HL-60 (cell line): Measurements from ENCODE around the gene TNIK.

Experiments
- DNase-seq, 2 experiments: peaks; one replicate each; pipeline ENCODE4 v3.0.0-alpha.2; 2010 to 2020; ENCODE audit warnings: low read depth in 1 of 2, low spot score in 1 of 2
- H3K27ac ChIP-seq: fragments of 250-450 bp; sonication (Bioruptor Pico); replicated peaks from 2 replicates; pipeline ENCODE4 v1.5.1; 2020; ENCODE audit warnings: mild to moderate bottlenecking, moderate library complexity
- H3K27me3 ChIP-seq: fragments of 250-450 bp; sonication (Bioruptor Pico); 2 replicates; pipeline ENCODE4 v1.5.1; 2021; ENCODE audit warnings: mild to moderate bottlenecking, moderate library complexity; ENCODE audit not compliant: insufficient read depth, poor library complexity, severe bottlenecking
- H3K4me3 ChIP-seq: replicated peaks from 2 replicates; pipeline ENCODE4 v1.5.1; 2011; ENCODE audit warnings: mild to moderate bottlenecking, control low read depth, low read length; ENCODE audit not compliant: insufficient read depth
- CTCF ChIP-seq: IDR thresholded peaks from one replicate; pipeline ENCODE4 v1.5.1; 2011; ENCODE audit warnings: low read length, control low read depth, inconsistent platforms; ENCODE audit not compliant: insufficient read depth
- GABPA ChIP-seq: IDR thresholded peaks from 2 replicates; pipeline ENCODE4 v1.6.1; 2012; ENCODE audit warnings: low read depth
- POLR2AphosphoS5 ChIP-seq: IDR thresholded peaks from 2 replicates; pipeline ENCODE4 v1.6.1; 2012; ENCODE audit warnings: low read depth
- SPI1 ChIP-seq: IDR thresholded peaks from 2 replicates; pipeline ENCODE4 v1.6.1; 2012; ENCODE audit warnings: low read depth, mild to moderate bottlenecking, borderline replicate concordance
- TF ChIP-seq, protein P1 (sequence below): IDR thresholded peaks from 2 replicates; pipeline ENCODE4 v1.6.1; 2012; ENCODE audit warnings: low read depth; ENCODE audit not compliant: insufficient replicate concordance

The TNIK gene

DNA sequence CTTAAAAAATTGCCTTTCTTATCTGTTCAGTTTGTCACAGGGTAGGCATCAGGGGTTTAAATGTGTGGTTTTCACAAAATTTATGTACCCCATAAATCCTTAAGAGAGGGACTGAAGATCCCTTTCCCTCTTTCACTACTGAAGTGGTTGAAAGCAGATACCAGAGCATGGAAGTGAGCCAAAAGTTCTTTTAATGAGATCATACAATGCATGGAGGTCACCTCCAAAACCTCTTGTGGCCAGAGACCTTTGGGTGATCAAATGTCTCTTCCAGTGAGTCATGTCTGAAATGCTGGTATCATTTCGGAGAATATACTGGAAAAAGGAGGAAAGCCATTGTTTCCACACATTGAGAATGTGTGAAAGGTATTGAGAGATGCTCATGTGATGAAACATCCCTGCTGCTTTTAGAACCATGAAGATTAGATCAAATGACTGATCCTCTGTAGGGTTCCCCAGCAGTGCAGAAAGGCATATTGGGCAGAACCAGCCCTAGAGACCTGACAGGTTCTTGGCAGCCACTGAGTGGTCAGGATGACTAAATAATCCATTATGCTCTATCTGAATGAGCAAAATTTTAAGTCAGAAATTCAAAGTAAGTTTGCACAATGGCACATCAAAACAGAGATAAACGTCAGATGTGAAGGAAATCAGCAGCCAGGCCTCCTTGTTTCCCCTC is 267.9 kb downstream of the TNIK start:
- Histone ChIP-seq H3K27ac (no peak overlapping the region), H3K4me3 (no peak overlapping the region), H3K27me3 (no peaks in the 10 kb centered on the region)
- TF ChIP-seq POLR2AphosphoS5: no peak
- no peak for TF ChIP-seq SPI1
- TF ChIP-seq, protein P1, sequence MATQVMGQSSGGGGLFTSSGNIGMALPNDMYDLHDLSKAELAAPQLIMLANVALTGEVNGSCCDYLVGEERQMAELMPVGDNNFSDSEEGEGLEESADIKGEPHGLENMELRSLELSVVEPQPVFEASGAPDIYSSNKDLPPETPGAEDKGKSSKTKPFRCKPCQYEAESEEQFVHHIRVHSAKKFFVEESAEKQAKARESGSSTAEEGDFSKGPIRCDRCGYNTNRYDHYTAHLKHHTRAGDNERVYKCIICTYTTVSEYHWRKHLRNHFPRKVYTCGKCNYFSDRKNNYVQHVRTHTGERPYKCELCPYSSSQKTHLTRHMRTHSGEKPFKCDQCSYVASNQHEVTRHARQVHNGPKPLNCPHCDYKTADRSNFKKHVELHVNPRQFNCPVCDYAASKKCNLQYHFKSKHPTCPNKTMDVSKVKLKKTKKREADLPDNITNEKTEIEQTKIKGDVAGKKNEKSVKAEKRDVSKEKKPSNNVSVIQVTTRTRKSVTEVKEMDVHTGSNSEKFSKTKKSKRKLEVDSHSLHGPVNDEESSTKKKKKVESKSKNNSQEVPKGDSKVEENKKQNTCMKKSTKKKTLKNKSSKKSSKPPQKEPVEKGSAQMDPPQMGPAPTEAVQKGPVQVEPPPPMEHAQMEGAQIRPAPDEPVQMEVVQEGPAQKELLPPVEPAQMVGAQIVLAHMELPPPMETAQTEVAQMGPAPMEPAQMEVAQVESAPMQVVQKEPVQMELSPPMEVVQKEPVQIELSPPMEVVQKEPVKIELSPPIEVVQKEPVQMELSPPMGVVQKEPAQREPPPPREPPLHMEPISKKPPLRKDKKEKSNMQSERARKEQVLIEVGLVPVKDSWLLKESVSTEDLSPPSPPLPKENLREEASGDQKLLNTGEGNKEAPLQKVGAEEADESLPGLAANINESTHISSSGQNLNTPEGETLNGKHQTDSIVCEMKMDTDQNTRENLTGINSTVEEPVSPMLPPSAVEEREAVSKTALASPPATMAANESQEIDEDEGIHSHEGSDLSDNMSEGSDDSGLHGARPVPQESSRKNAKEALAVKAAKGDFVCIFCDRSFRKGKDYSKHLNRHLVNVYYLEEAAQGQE: no peak
- no peak for TF ChIP-seq GABPA
- TF ChIP-seq CTCF: no peak
- no peak for DNase-seq

DNA sequence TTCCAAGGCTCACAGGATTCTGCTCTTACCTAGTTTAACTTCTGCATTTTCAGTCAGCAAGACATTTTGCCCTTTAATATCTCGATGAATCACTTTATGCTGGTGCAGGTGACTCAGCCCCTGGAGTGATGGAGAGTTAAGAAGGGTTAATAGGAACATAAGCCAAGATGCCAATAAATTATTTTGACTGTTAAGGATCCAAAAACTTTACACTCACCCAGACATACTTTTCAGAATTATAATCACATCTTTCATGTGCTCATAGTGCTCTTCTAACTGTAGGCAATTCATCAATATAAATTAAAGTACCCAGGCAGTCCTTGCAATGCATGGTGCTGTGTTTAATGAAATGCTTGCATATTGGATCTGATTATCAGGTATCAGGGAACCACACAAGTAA is 269.5 kb downstream of the TNIK start:
- no peak for DNase-seq
- no peak overlapping the region for H3K4me3 ChIP-seq
- H3K27me3 ChIP-seq: no peaks in the 10 kb centered on the region
- TF ChIP-seq POLR2AphosphoS5: no peak
- TF ChIP-seq, protein P1: no peak
- no peak for TF ChIP-seq CTCF
- TF ChIP-seq SPI1: no peak
- no peak for TF ChIP-seq GABPA
- no peak overlapping the region for H3K27ac ChIP-seq

GRCh38 chr3:171189394-171190080 is 270.7 kb downstream of the TNIK start:
- Histone ChIP-seq H3K4me3 (no peak overlapping the region), H3K27me3 (no peaks in the 10 kb centered on the region), H3K27ac (no peak overlapping the region)
- no peak for DNase-seq
- TF ChIP-seq POLR2AphosphoS5: no peak
- no peak for TF ChIP-seq GABPA
- no peak for TF ChIP-seq CTCF
- no peak for TF ChIP-seq SPI1
- TF ChIP-seq, protein P1: no peak
